T-helper 17 cell (primary cell): Measurements from ENCODE around the gene ATP2B2. TPM values are rescaled to one million over a fixed set of nuclear protein-coding genes. Genes with fewer than 3 reads are reported as not detected.

Experiments
- ATAC-seq: fragments of 150-1000 bp; cut with Tn5 transposase; 2 replicates; pipeline ENCODE4 v1.10.0; 2021; ENCODE audit warnings: mild to moderate bottlenecking, moderate library complexity
- DNase-seq, 3 donors: peaks; one replicate each; pipeline versions ENCODE4 v3.0.0 to v3.0.0-alpha.2; 2020 to 2021
- H3K9me3 ChIP-seq: one replicate; pipeline ENCODE4 v1.7.0; 2013; ENCODE audit warnings: low read length, mild to moderate bottlenecking; ENCODE audit not compliant: control insufficient read depth, poor library complexity, severe bottlenecking
- H3K27ac Mint-ChIP-seq: one replicate; pipeline ENCODE4 v1.8.0; 2022; ENCODE audit warnings: mild to moderate bottlenecking, moderate library complexity, mixed read lengths
- H3K27me3 Mint-ChIP-seq: one replicate; pipeline ENCODE4 v1.8.0; 2022; ENCODE audit warnings: mixed read lengths
- H3K36me3 Mint-ChIP-seq: one replicate; pipeline ENCODE4 v1.8.0; 2022; ENCODE audit warnings: low read depth, mixed read lengths
- H3K4me1 Mint-ChIP-seq: one replicate; pipeline ENCODE4 v1.8.0; 2022; ENCODE audit warnings: mild to moderate bottlenecking, mixed read lengths
- H3K4me3 Mint-ChIP-seq: one replicate; pipeline ENCODE4 v1.8.0; 2022; ENCODE audit warnings: mild to moderate bottlenecking, moderate library complexity, mixed read lengths
- total RNA-seq, 4 donors: library from RNA in 2 of 4; stranded (reverse) in 2 of 4; gene quantifications; one replicate each; pipeline ENCODE4 v1.2.3 and lab custom pipeline; 2022 to 2026

Gene ATP2B2
- total RNA-seq, 2 donors from 2014 or later = not detected

DNA sequence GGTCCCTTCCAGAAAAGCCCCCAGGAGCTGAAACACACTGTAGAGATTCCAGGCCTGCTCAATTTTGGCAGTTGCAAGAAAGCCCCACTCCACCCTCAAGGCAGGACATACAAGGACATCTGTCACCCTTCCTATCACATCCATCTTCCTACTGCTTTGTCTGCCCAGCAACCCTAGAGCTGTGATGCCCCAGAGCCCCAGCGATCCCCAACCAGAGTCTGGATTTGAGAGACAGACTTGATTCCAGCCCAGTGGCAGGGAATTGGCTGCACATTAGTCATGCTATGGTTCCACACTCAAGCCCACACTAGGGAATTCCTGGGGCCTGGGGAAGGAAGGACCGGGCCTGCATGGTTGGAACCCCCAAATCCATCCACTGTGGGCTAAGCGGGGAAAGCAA lies 56.8 kb downstream of the ATP2B2 start:
- H3K27me3 Mint-ChIP-seq = peaks cover 50% of the 10 kb centered on the region
- peaks cover 8% of the 10 kb centered on the region for H3K36me3 Mint-ChIP-seq
- no peak overlapping the region for H3K4me3 Mint-ChIP-seq
- ATAC-seq (no peak), DNase-seq (no peak)
- H3K9me3 ChIP-seq = no peaks in the 10 kb centered on the region
- H3K4me1 Mint-ChIP-seq = no peaks in the 10 kb centered on the region
- H3K27ac Mint-ChIP-seq = no peak overlapping the region

DNA sequence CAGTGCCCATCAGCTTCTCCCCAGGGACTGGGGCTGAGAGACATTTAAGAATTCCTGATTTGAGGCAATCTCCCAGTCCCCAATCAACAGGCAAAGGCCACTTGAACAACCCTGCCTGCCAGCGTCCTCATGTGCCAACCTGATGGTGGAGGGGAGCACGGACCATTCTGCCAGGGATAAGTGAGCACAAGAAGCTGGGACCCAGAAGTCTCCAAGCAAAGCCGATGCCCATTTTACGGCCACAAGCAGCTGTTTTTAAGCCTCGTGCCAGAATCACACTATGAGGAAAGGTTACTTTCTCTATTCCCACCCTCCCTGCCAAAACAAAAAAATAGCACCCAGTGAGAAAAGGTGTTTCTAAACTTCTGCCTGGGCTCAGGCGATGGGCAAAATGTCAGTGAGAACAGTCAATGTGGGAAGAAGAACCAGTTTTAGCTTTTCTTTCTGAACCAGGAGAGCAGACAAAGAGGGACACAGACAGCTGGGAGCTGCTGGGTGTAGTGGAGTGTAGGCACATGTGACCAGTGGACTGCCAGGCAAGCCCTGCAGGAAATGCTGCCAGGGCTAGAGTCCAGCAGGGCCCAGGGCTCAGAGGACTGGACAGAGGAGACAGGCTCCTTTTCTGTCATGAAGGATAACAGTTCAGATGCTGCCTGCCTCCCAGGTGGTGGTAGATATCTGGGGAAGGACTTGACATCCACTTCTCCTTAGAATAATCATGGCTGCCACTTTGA lies 57.7 kb downstream of the ATP2B2 start:
- Mint-ChIP-seq H3K4me3 (no peak overlapping the region), H3K36me3 (peaks cover 8% of the 10 kb centered on the region), H3K4me1 (no peaks in the 10 kb centered on the region), H3K27me3 (peaks cover 45% of the 10 kb centered on the region), H3K27ac (no peak overlapping the region)
- no peaks in the 10 kb centered on the region for H3K9me3 ChIP-seq
- no peak for ATAC-seq
- no peak for DNase-seq

DNA sequence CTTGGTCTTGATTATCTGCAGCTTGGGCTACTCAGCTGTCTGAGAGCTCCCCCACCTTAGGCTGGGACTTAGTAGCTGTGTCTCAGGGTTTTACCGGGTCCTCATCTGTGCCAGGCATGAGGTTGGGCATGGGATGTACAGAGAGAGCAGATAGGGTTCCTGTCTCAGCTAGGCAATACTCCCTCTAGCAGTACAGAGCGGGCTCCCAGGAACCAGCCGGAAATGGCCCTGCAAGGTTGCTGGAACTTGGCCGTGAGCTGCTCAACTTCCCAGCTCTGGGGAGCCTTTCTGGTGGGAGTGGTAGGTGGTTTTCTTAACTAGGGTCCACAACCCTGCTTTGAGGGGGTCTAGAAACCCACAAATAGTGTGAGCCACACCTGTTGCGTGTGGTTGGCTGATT lies 58.3 kb downstream of the ATP2B2 start:
- DNase-seq (no peak), ATAC-seq (no peak)
- Mint-ChIP-seq H3K27ac (no peak overlapping the region), H3K27me3 (peaks cover 39% of the 10 kb centered on the region), H3K36me3 (peaks cover 8% of the 10 kb centered on the region), H3K4me3 (no peak overlapping the region), H3K4me1 (no peaks in the 10 kb centered on the region)
- H3K9me3 ChIP-seq = no peaks in the 10 kb centered on the region

DNA sequence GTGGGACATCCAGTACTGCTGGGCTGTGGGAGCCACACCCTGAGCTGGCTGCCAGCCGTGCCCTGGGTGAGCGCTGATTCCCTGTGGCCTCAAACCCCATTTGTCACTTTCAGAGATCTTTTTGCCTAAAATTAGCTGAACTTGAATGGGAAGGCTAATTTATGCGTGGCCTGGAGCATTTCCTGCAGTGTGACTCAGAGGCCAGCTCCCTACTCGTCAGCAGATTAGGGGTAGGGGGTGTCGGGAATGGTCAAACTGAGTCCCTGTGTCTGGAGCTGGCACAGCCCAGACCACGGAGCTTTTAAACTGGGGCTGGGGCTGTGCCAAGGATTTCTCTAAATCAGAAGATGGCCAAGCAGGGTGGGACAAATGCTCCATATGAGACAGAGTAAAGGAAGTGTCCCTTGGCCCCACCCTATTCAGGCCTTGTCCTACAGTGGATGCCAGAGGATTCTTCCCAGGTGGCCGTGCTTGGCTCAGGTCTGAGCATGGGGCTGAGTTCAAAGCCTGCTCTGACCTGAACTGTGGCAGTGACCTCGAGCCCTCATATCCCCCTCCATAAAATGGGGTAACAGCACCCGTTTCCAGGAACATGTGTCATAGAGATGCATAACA lies 59.7 kb downstream of the ATP2B2 start:
- H3K9me3 ChIP-seq = no peaks in the 10 kb centered on the region
- Mint-ChIP-seq H3K27me3 (peaks cover 28% of the 10 kb centered on the region), H3K36me3 (peaks cover 8% of the 10 kb centered on the region), H3K4me1 (no peaks in the 10 kb centered on the region), H3K27ac (no peak overlapping the region), H3K4me3 (no peak overlapping the region)
- ATAC-seq = no peak
- DNase-seq = no peak

DNA sequence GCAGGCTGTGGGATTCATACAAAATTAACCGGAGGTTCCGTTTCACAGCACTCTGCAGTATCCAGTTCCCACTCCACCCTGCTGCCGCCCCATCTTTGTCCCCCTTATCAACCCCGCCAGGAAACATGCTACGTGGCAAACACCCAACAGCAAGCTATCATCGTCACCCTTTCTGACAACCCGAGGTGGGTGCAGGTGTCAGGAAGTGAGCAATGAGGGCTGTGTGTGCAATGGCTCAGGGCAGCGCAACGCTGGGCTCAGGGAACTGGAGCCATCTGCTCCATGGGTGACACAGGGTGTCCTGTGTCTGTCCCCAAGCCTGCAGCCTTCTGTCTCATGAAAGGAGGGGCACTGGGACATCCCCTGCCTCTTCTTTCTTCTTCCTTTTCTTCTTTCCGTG lies 60.9 kb downstream of the ATP2B2 start:
- no peaks in the 10 kb centered on the region for H3K9me3 ChIP-seq
- H3K27ac Mint-ChIP-seq = no peak overlapping the region
- H3K27me3 Mint-ChIP-seq = peaks cover 18% of the 10 kb centered on the region
- no peaks in the 10 kb centered on the region for H3K4me1 Mint-ChIP-seq
- H3K36me3 Mint-ChIP-seq = peaks cover 5% of the 10 kb centered on the region
- ATAC-seq (no peak), DNase-seq (no peak)
- no peak overlapping the region for H3K4me3 Mint-ChIP-seq

DNA sequence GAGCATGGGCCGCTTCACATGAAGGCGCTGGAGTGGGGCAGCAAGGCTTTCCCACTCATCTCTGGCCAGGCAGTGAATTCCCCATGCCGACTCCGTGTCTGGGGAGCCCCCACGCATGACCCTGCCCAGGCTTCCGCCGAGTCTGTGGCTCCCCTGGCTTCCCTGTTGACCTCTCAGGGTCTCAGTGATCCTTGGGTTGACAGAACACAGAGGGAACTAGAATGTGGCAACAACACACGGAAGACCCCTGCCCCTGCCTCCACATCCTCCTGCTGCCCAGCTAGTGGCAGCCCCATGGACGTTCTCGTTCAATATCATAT lies 61.3 kb downstream of the ATP2B2 start:
- peaks cover 18% of the 10 kb centered on the region for H3K27me3 Mint-ChIP-seq
- H3K9me3 ChIP-seq = no peaks in the 10 kb centered on the region
- ATAC-seq = no peak
- no peak overlapping the region for H3K4me3 Mint-ChIP-seq
- DNase-seq = no peak
- no peak overlapping the region for H3K27ac Mint-ChIP-seq
- peaks cover 5% of the 10 kb centered on the region for H3K36me3 Mint-ChIP-seq
- no peaks in the 10 kb centered on the region for H3K4me1 Mint-ChIP-seq

DNA sequence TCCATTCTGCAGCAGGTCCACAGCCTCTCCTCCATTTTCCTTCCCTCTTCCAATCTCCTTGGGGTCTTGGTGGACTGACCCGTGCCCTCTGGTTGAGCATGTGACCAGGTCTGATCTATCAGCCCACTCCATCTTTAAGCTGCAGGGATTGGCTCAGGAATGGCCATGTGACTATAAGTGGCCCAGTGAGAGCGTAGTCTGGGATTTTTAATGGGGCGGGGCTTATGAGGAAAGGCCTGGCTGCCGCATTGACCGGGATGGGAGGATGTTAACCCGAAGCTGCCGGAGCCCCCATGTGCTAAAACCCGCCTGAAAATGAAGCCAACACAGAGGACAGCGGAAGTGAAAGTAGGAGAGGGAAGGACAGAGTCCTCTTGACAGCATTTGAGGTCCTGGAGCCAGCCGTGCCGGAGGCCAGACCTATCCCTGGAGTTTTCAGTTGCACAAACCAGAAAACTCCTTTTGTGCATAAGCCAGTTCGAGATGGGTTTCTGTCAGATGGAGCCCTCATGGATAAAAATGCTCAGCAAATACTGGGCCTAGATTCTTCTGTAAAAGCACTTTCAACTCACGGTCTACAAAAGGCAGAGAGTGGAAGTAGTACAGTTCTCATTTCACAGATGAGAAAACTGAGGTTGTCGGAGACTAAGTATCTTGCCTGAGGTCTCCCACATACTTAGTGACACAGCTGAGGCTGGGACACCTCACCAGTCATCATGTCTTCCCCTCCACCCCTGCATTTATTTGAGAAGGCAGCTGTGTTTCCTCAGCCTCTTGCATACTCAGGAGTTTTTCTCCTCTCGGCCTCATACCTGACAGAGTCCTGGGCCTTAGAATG lies 61.9 kb downstream of the ATP2B2 start:
- Mint-ChIP-seq H3K4me1 (no peaks in the 10 kb centered on the region), H3K4me3 (no peak overlapping the region), H3K27me3 (peaks cover 18% of the 10 kb centered on the region), H3K27ac (no peak overlapping the region), H3K36me3 (peaks cover 5% of the 10 kb centered on the region)
- no peaks in the 10 kb centered on the region for H3K9me3 ChIP-seq
- no peak for ATAC-seq
- DNase-seq = no peak

DNA sequence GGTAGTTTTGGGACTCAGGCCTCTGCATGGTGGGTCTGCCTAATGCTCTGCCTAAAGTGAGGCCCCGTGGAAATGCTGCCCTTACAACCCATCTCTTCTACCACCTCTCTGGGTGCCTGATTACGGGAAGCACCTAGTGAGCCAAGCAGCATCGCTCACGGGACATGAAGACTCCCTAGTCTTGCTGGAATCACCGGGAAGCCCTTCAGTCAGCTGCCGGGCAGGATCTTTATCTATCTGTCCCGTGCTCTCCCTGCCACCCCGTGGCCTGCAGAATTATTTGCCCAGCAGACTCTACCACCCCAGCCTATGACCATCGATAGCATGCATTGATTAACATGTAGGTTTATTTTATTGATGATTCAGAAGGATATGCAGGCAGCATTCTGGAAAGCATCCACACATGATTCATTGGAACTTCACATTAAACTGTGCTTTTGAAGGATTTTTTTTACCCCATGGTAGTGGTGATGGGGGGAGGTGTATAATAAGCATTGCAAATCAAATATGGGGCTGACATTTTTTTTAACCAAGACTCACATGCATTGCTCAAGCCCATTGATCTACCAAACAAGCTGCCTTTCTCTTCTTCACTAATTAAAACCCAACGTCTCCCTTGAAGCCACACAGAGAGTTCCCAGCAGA lies 63.1 kb downstream of the ATP2B2 start:
- H3K4me1 Mint-ChIP-seq = peaks cover 9% of the 10 kb centered on the region
- H3K4me3 Mint-ChIP-seq = no peak overlapping the region
- peaks cover 5% of the 10 kb centered on the region for H3K36me3 Mint-ChIP-seq
- ATAC-seq (no peak), DNase-seq (no peak)
- H3K27ac Mint-ChIP-seq = no peak overlapping the region
- peaks cover 18% of the 10 kb centered on the region for H3K27me3 Mint-ChIP-seq
- no peaks in the 10 kb centered on the region for H3K9me3 ChIP-seq

DNA sequence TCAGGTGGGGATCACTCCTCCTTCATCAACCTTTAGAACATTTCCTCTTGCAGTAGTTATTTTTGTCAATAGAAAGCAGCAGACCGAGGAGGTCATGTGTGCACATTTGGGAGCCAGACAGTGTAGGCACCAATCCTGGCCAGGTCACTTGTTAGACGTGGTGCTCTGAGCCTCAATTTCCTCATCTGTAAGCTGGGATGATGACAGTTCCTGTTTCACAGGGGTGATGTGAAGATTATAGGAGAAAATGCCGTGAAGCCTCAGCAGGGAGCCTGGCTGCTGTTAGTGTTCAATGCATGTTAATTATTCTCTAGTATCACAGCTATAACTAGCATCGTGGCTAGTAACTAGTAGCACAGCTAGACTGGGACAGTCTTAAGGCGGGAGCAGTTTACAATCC lies 64.7 kb downstream of the ATP2B2 start:
- ATAC-seq = no peak
- Mint-ChIP-seq H3K4me1 (peaks cover 13% of the 10 kb centered on the region), H3K36me3 (peaks cover 5% of the 10 kb centered on the region), H3K27me3 (peaks cover 18% of the 10 kb centered on the region), H3K4me3 (no peak overlapping the region), H3K27ac (no peak overlapping the region)
- no peak for DNase-seq
- H3K9me3 ChIP-seq = no peaks in the 10 kb centered on the region

DNA sequence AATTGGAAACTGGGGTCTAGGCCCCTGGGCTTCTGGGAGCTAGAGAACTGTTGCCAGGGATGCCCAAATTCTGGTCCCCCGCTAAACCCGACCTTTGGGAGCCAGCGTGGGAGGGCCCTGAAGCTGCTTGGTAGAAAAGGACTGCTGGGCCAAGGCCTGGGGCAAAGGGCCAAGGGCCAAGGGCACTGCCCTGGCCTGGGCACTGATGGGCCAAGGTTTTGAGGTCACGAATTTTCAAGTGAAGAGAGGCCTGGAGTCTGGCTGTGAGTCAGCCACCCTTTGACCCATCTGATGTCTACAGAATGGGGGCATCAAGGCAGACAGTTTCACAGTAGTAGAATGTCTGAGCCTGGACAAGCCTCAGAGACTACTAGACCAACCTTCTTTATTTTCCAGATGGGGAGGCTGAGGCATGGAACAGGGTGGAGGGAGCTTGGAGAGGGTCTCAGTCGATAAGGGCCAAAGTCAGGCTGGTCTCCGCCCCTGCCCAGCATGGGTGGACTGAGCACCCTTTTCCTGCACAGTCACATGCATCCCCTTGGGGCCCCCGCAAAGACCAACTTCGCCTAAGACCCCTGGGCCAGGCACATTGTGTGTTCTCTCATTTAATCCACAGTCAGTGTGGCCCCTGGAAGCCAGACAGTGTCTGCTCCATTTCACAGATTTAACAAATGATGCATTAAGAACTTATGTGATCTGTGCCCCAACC lies 66.3 kb downstream of the ATP2B2 start:
- no peak for ATAC-seq
- peaks cover 15% of the 10 kb centered on the region for H3K4me1 Mint-ChIP-seq

DNA sequence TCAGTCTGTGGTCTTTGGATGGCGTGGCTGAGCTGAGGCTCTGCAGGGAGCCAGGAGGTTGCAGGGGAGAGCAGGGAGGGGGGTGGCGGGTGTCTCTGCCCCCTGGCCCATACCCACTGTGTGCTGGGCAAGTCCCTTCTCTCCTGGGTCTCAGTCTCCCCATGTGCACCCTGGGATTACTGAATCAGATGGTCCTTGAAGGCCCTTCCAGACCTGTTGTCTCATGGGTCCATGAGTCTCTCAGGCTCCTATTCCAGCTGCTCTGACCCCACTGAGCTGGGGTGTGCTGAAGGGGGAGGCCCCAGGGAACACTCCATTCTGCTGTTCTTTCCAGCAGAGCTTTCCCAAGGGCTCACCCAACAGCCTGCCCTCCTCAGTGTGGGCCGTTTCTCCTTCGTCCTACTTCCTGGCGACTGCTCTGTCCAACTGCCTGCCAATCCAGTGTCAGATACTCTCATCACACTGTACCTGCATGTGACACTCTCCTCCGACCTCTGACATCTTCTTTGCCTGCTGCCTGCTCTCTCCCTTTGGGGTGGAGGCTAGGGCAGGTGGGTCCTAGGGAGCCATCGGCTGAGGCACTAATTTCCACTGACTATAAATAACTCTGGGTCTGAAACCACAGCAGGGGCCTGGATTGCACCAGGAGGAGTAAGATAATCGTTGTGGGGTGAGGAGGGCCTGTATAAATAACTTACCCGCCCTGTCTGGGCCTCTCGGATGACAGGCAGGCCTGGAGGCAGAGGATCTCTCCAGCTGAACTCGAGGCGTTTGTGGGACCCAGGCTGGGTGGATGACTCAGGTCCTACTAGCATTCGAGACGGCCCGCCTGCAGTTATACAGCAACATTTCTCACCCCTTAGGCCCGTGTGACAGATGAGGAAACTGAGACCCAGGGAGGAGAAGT lies 67.1 kb downstream of the ATP2B2 start:
- Mint-ChIP-seq H3K27ac (peak overlapping the region; percentile 82), H3K27me3 (no peaks in the 10 kb centered on the region), H3K4me1 (peaks cover 17% of the 10 kb centered on the region), H3K4me3 (peak overlapping the region; percentile 65), H3K36me3 (no peaks in the 10 kb centered on the region)
- no peak for ATAC-seq
- no peak for DNase-seq
- H3K9me3 ChIP-seq = no peaks in the 10 kb centered on the region

More for the DNA sequence above, 66.3 kb downstream of the ATP2B2 start:
- peaks cover 3% of the 10 kb centered on the region for H3K27me3 Mint-ChIP-seq
- H3K9me3 ChIP-seq = no peaks in the 10 kb centered on the region
- no peak for DNase-seq
- H3K27ac Mint-ChIP-seq = no peak overlapping the region
- H3K4me3 Mint-ChIP-seq = no peak overlapping the region
- no peaks in the 10 kb centered on the region for H3K36me3 Mint-ChIP-seq
